Epithelial cell of proximal tubule (primary cell): ENCODE data around the gene VARS1. TPM values are rescaled to one million over a fixed set of nuclear protein-coding genes. Genes with fewer than 3 reads are reported as not detected.
"Not testable (repeated sequence)": the region's sequence is repeated elsewhere in the genome, so short reads cannot be mapped to it uniquely, and the experiment has no call there.

Experiments used
- DNase-seq: peaks from one replicate; pipeline ENCODE4 v3.0.0-alpha.2; 2011; ENCODE audit warnings: low read depth
- H3K4me3 ChIP-seq: 2 replicates; pipeline ENCODE4 v1.5.1; 2011; ENCODE audit warnings: low read depth, mild to moderate bottlenecking, low read length
- total RNA-seq: library from RNA; depleted of rRNA; stranded (reverse); fragments of >200 nt; gene quantifications from 2 replicates; pipeline ENCODE4 v1.2.3, GENCODE V29; 2015
- TF ChIP-seq, protein P1 (sequence below): conservative IDR thresholded peaks from 2 replicates; pipeline ENCODE4 v1.5.1; 2012; ENCODE audit warnings: low read depth, mild to moderate bottlenecking, low read length

The VARS1 gene
- 113 and 166 TPM in 2 replicates for total RNA-seq

DNA sequence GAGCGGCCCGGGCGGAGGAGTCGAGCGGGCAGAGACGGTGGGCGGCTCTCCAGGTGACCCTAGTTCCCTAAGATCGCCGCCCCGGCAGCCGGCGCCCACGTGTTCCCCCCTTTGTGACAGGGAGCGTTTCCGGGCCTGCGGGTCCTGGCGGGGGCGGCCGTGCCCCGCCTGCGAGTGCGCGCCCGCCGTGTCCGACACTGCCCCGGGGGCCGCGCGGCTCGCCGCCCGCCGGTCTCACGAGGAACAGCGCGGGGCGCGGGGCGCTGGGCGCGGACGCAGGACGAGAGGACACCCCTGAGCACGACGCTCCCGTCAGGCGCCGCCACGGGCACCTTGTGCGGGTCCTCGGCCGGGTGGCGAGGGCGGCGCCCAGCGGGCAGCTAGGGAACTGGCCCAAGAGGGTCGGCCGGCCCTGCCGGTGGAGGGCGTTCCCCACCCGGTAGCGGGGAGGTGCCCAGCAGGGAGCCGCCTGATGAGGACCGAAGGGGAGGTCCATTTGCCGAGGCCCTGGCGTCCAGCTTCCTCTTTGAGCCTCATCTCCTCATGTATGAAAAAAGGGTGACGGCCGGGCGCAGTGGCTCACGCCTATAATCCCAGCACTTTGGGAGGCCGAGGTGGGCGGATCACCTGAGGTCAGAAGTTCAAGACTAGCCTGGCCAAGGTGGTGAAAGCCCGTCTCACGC is at the start of gene VARS1:
Gene VARS1 (minus strand): TSS at position 137 of the 683 bp plus-strand sequence. CDS start 535 bp downstream, outside the sequence.
- DNase-seq: no peak
- TF ChIP-seq, protein P1, sequence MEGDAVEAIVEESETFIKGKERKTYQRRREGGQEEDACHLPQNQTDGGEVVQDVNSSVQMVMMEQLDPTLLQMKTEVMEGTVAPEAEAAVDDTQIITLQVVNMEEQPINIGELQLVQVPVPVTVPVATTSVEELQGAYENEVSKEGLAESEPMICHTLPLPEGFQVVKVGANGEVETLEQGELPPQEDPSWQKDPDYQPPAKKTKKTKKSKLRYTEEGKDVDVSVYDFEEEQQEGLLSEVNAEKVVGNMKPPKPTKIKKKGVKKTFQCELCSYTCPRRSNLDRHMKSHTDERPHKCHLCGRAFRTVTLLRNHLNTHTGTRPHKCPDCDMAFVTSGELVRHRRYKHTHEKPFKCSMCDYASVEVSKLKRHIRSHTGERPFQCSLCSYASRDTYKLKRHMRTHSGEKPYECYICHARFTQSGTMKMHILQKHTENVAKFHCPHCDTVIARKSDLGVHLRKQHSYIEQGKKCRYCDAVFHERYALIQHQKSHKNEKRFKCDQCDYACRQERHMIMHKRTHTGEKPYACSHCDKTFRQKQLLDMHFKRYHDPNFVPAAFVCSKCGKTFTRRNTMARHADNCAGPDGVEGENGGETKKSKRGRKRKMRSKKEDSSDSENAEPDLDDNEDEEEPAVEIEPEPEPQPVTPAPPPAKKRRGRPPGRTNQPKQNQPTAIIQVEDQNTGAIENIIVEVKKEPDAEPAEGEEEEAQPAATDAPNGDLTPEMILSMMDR: peak; percentile 65
- H3K4me3 ChIP-seq: peak within 1 kb of the TSS; percentile 84

DNA sequence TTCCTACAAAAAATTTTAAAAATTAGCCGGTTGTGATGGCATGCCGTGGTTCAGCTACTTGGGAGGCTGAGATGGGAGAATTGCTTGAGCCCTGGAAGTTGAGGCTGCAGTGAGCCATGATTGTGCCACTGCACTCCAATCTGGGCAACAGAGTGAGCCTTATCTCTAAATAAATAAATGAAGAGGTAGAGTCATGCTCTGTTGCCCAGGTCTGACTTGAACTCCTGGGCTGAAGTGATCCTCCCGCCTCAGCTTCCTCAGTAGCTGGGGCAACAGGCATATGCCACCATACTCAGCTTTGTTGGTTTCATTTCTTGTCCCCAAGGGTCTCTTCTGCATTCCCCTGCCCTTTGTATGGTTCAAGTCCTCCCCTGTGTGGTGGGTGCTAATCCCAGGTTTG is 49.0 kb upstream of the VARS1 start:
- DNase-seq: no peak
- TF ChIP-seq, protein P1: no peak
- H3K4me3 ChIP-seq: no peak overlapping the region

DNA sequence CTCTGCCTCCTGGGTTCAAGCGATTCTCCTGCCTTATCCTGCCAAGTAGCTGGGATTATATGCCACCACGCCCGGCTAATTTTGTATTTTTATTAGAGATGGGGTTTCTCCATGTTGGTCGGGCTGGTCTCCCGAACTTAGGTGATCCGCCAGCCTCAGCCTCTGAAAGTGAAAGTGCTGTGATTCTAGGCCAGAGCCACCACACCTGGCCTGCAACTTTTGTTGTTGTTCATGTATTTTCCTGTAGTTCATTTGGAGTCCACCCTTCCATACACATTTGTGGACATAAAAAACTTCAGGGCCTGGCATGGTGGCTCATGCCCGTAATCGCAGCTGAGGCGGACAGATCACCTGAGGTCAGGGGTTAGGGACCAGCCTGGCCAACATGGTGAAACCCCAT is 46.5 kb upstream of the VARS1 start:
- H3K4me3 ChIP-seq: no peak overlapping the region
- TF ChIP-seq, protein P1: no peak
- DNase-seq: no peak

DNA sequence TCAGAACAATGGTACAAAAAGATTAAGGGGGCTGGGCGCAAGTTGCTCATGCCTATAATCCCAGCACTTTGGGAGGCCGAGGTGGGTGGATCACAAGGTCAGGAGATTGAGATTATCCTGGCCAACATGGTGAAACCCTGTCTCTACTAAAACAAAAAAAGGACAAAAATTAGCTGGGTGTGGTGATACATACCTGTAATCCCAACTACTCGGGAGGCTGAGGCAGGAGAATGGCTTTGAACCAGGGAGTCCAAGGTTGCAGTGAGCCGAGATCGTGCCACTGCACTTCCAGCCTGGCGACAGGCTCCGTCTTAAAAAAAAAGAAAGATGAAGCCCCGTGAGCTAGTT is 44.2 kb upstream of the VARS1 start:
- not testable (repeated sequence) for DNase-seq, H3K4me3 ChIP-seq

DNA sequence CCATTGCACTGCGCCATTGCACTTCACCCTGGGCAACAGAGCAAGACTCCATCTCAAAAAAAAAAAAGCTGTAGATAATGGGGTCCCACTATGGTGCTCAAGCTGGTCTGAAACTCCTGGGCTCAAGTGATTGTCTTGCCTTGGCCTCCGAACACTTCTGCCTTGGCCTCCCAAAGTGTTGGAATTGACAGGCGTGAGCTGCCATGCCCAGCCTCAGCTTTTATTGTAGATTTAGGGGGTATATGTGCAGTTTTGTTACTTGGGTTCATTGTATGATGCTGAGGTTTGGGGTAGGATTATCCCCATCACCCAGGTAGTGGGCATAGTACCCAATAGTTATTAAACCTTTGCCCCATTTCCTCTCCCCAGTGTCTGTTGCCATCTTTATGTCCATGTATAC is 43.4 kb upstream of the VARS1 start:
- TF ChIP-seq, protein P1: no peak
- no peak for DNase-seq
- peak overlapping the region; percentile 88 for H3K4me3 ChIP-seq

DNA sequence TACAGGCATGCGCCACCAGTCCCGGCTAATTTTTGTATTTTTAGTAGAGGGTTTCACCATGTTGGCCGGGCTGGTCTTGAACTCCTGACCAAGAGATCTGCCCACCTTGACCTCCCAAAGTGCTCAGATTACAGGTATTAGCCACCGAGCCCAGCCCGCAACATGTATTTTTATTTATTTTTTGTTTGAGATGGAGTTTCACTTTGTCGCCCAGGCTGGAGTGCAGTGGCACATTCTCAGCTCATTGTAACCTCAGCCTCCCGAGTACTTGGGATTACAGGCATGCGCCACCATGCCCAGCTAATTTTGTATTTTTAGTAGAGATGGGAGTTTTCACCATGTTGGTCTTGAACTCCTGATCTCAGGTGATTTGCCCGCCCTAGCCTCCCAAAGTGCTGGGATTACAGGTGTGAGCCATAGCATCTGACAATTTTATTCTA is 42.6 kb upstream of the VARS1 start:
- DNase-seq: not testable (repeated sequence)
- H3K4me3 ChIP-seq: peak overlapping the region; percentile 88

DNA sequence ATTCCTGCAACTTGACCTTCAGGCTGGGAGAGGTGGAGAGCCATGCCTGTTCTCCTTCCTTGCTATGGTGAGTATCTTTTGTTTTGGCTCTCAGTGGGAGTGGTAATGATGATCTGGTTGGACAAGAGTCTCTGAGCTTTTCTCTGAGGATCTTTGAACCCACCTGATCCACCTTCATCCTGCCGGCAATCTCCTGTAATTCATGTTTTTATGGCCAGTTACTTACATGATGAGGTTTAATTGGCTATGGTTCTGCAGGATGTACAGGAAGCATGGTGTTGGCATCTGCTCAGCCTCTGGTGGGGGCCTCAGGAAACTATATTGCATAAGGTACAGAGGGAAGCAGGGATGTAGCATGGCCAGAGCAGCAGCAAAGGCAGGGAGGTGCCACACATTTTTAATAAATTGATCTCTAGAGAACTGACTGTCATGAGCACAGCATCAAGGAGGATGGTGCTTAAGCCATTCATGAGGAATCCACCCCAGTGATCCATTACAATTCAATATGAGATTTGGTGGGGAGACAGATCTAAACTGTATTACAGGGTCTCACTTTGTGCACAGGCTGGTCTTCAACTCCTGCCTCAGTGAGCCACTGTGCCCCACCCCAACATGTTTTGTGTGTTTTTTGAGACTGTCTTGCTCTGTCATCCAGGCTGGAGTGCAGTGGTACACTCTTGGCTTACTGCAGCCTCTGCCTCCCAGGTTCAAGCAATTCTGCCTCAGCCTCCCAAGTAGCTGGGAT is 42.0 kb upstream of the VARS1 start:
- H3K4me3 ChIP-seq: peak overlapping the region; percentile 88
- no peak for DNase-seq
- TF ChIP-seq, protein P1: no peak
